NCI-H226 (cell line): ENCODE measurements around the gene CD46.
"Not testable (repeated sequence)": the region's sequence is repeated elsewhere in the genome, so short reads cannot be mapped to it uniquely, and the experiment has no call there.

ENCODE experiments used
- DNase-seq: peaks from one replicate; pipeline ENCODE4 v3.0.0-alpha.2; 2015

CD46 gene

DNA sequence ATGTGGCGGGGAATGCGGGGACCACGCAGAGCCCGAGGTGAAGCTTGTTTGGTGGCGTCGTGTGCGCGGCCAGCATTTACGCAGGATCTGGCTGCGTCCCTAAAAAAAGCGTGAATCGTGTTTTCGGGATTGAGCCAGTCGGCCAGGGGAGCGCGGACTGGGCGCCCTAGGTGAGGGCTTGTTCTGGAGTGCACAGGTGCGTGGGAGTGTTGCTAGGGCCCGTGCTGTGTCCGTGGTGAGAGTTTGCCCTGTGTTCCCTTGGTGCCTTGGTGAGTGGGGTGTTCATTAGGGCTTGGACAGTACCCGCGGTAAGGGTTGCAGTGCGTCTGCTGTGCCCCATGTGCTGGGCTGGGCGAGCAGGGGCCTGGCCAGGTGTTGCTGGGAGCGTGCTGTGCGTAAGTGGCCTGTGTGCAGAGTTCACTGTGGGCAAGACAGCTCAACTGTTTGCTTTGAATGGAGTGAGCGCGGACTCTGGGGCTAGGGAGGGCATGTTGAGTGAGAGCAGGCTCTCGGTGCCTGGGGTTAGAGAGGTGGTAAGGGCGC lies 673 bp downstream of the CD46 start:
- DNase-seq: no peak

GRCh38 chr1:207753611-207754010 lies 1.8 kb downstream of the CD46 start:
- no peak for DNase-seq

DNA sequence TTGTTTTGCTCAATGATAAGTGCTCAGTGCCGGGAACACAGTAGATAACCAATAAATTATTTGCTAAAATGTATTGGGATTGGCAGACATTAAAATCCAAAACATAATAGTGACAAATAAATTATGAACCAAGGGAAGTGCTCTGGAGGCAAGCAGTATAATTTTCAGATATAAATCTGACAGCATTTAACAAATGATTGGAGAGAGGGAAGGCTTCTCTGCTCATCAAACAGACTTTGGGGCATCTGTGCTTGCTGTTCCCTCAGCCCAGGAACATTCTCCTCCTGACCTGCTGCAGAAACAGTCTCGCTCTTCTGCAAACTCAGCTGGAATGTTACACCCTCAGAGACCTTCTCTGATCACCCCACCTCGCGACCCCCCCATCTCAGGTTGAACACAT lies 2.2 kb downstream of the CD46 start:
- DNase-seq: no peak

GRCh38 chr1:207754974-207755700 lies 3.3 kb downstream of the CD46 start:
- no peak for DNase-seq

GRCh38 chr1:207755846-207756693 lies 4.2 kb downstream of the CD46 start:
- no peak for DNase-seq

- no peak for DNase-seq
Observed at GRCh38 chr1:207762622-207763021, 10.8 kb downstream of the CD46 start.

DNA sequence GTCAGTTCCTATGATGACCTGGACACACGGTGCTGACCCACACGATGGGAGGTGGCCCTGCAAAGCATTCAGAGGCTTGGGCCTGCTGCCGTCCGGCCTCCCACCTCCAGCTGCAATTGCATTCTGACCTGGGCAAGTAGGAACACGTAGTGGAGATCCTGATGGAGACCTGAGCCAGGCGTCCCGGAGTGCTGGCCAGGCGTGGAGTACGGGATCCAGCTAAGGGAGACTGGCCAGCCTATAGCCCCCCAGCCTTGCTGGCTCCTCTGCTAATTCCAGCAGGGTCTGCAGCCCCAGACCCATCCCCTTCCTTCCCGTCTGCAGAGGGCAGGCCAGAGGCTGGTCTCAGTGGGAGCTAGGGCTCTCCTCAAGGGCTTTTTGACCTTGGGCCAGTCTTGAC lies 11.2 kb downstream of the CD46 start:
- DNase-seq: no peak

GRCh38 chr1:207763972-207764371 lies 12.1 kb downstream of the CD46 start:
- DNase-seq: no peak

DNA sequence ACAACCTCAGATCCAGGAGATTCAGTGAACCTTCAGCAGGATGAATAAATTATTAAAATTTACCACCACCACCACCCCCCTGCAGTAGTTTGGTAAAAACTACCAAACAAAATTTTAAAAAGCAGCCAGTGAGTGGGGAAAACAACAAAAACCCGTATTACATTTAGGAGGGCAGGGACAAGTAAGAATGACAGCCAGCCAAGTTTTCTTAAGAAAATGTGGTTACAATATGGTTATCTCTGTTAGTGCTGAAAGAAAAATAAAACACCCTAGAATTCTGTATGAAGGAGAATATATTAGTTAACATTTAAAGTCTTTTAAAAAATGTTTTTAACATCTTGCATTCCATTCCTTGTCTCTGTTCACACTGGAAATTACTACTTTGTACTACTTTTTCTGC lies 14.7 kb downstream of the CD46 start:
- no peak for DNase-seq

DNA sequence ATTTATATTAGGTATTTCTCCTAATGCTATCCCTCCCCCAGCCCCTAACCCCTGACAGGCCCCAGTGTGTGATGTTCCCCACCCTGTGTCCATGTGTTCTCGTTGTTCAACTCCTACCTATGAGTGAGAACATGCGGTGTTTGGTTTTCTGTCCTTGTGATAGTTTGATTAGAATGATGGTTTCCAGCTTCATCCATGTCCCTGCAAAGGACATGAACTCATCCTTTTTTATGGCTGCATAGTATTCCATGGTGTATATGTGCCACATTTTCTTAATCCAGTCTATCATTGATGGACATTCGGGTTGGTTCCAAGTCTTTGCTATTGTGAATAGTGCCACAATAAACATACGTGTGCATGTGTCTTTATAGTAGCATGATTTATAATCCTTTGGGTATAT lies 18.7 kb downstream of the CD46 start:
- DNase-seq: not testable (repeated sequence)

GRCh38 chr1:207776045-207776444 lies 24.2 kb downstream of the CD46 start:
- not testable (repeated sequence) for DNase-seq

DNA sequence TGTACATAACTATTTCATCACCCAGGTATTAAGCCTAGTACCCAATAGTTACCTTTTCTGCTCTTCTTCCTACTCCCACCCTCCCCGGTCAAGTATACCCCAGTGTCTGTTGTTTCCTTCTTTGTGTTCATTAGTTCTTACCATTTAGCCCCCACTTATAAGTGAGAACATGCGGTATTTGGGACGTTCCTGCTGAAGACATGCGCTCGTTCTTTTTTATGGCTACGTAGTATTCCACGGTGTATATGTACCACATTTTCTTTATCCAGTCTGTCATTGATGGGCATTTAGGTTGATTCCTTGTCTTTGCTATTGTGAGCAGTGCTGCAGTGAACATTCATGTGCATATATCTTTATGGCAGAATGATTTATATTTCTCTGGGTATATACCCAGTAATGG lies 25.6 kb downstream of the CD46 start:
- not testable (repeated sequence) for DNase-seq

DNA sequence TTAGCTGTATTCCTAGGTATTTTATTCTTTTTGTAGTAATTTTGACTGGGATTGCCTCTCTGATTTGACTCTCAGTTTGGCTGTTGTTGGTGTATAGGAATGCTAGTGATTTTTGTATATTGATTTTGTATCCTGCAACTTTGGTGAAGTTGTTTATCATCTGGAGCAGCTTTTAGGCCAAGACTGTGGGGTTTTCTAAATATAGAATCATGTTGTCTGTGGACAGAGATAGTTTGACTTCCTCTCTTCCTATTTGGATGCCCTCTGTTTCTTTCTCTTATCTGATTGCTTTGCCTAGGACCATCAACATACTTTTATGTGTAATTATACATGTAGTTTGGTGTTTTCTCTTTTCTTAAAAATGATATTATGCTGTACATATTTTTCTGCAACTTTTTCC lies 27.2 kb downstream of the CD46 start:
- DNase-seq: no peak

DNA sequence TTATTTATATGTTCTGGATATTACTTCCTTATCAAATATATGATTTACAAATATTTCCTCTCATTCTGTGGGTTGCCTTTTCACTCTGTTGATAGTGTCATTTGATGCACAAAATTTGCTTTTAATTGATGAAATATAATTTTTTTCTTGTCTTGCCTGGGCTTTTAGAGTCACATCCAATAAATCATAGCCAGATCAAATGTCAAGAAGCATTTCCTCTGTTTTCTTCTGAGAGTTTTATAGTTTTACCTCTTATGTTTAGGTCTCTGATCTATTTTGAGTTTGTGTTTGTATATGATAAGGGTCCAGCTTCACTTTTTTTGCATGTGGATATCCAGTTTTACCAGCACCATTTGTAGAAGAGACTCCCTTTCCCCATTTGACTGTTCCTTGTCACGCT lies 29.5 kb downstream of the CD46 start:
- no peak for DNase-seq

- DNase-seq: peak; percentile 22
Observed at GRCh38 chr1:207787776-207788175, 35.9 kb downstream of the CD46 start.

DNA sequence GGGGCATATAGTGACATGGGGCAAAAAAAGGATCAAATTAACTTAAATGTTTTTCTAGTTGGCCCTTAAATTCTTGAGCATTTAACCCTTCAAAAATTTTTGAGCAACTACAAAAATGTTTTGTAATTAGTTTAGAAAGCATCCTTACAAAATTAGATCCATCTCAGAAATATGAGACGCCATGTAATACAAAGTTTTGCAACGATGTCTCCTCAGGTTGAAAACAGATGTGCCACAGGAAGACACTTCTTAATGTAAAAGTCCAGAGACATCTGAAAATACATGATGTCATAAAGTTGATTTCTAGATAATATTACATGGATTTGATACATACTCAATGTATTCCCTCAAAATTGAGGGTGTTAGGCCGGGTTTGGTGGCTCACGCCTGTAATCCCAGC lies 37.5 kb downstream of the CD46 start:
- DNase-seq: no peak

- no peak for DNase-seq
Observed at GRCh38 chr1:207789792-207790787, 38.2 kb downstream of the CD46 start.

- no peak for DNase-seq
Observed at GRCh38 chr1:207791290-207791689, 39.4 kb downstream of the CD46 start.

DNA sequence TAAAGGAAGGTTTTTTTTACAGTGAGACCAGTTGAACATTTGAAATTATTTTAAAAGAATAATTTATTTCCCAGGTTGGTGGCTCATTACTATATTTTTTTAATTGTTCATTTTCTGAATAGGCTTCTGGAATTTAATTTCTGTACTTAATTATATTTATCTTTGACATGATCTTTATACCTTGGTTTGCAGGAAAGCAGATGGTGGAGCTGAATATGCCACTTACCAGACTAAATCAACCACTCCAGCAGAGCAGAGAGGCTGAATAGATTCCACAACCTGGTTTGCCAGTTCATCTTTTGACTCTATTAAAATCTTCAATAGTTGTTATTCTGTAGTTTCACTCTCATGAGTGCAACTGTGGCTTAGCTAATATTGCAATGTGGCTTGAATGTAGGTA lies 41.5 kb downstream of the CD46 start:
- no peak for DNase-seq

DNA sequence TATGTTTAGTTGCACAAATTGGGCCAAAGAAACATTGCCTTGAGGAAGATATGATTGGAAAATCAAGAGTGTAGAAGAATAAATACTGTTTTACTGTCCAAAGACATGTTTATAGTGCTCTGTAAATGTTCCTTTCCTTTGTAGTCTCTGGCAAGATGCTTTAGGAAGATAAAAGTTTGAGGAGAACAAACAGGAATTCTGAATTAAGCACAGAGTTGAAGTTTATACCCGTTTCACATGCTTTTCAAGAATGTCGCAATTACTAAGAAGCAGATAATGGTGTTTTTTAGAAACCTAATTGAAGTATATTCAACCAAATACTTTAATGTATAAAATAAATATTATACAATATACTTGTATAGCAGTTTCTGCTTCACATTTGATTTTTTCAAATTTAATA lies 43.0 kb downstream of the CD46 start:
- DNase-seq: no peak

DNA sequence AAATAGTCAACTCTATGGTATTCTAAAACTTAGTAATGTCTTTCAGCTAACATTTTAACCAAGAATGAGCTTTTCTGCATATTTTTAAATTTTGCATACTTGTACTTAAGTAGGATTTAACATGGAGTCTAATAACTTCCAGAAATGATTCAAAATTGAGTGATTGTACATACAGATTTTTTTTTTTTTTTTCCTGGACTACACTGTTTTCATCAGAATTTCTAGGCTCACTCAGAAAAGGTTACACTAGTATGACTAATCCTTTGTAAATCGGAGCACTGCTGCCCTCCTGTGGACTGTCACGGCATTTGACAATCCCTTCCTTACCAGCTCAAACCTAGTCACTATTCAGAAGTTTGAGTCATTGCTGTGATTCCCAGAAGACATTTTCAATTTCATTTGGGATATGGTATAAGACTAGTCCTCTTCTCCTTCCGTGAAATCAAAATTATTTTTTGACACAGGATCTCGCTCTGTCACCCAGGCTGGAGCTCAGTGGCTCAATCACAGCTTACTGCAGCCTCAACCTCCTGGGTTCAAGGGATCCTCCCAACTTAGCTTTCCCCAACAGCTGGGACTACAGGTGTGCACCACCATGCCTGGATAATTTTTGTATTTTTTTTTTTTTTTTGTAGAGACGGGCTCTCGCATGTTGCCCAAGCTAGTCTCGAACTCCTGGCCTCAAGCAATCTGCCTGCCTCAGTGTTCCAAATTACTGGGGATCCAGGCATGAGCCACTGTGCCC lies 45.5 kb downstream of the CD46 start:
- DNase-seq: peak; percentile 53

GRCh38 chr1:207798847-207799246 lies 47.0 kb downstream of the CD46 start:
- no peak for DNase-seq
